Mesenchymal stem cell (in vitro differentiated cells and primary cell): ENCODE measurements around the gene ISCA1.
A peak's percentile ranks its signal among the peaks of the same experiment; 100 is the strongest.
"Not testable (repeated sequence)": the region's sequence is repeated elsewhere in the genome, so short reads cannot be mapped to it uniquely, and the experiment has no call there.

Source experiments
- DNase-seq: peaks from one replicate; pipeline ENCODE4 v3.0.0-alpha.2; 2013
- H2AFZ ChIP-seq: one replicate; pipeline ENCODE4 v1.6.1; 2013; ENCODE audit warnings: low read depth, mild to moderate bottlenecking, control low read depth, inconsistent platforms, low read length, moderate library complexity
- H2AK5ac ChIP-seq: 2 replicates; pipeline ENCODE4 v1.6.1; 2013; ENCODE audit warnings: low read length, moderate library complexity, mild to moderate bottlenecking, inconsistent platforms; ENCODE audit not compliant: severe bottlenecking
- H2BK120ac ChIP-seq: one replicate; pipeline ENCODE4 v1.6.1; 2013; ENCODE audit warnings: low read depth, mild to moderate bottlenecking, inconsistent platforms, low read length, moderate library complexity
- H2BK12ac ChIP-seq, 2 experiments: one replicate each; pipeline ENCODE4 v1.6.1; 2013; ENCODE audit warnings: inconsistent platforms in 2 of 2, low read length in 2 of 2, mild to moderate bottlenecking in 2 of 2, moderate library complexity in 2 of 2, control low read depth in 1 of 2
- H2BK15ac ChIP-seq: one replicate; pipeline ENCODE4 v1.6.1; 2013; ENCODE audit warnings: mild to moderate bottlenecking, low read depth, inconsistent platforms; ENCODE audit not compliant: poor library complexity, severe bottlenecking
- H2BK5ac ChIP-seq: 2 replicates; pipeline ENCODE4 v1.6.1; 2013; ENCODE audit warnings: low read depth, mild to moderate bottlenecking, low read length, control low read depth, inconsistent platforms; ENCODE audit not compliant: poor library complexity, severe bottlenecking
- H3K14ac ChIP-seq, 2 experiments: one replicate each; pipeline ENCODE4 v1.6.1; 2013; ENCODE audit warnings: inconsistent platforms in 2 of 2, low read length in 2 of 2, control low read depth in 1 of 2, mild to moderate bottlenecking in 1 of 2, moderate library complexity in 1 of 2
- H3K18ac ChIP-seq, 2 experiments: one replicate each; pipeline ENCODE4 v1.6.1; 2013; ENCODE audit warnings: inconsistent platforms in 2 of 2, low read length in 2 of 2, control low read depth in 1 of 2, low read depth in 1 of 2, mild to moderate bottlenecking in 1 of 2
- H3K23ac ChIP-seq, 2 experiments: one replicate each; pipeline ENCODE4 v1.6.1; 2013; ENCODE audit warnings: inconsistent platforms in 2 of 2, low read length in 2 of 2, mild to moderate bottlenecking in 2 of 2, moderate library complexity in 2 of 2, control low read depth in 1 of 2
- H3K27ac ChIP-seq: 2 replicates; pipeline ENCODE4 v1.5.1; 2013; ENCODE audit warnings: mild to moderate bottlenecking, moderate library complexity, low read length, control low read depth, inconsistent platforms; ENCODE audit not compliant: poor library complexity, severe bottlenecking
- H3K27me3 ChIP-seq, 2 experiments: 2 replicates each; pipeline versions ENCODE4 v1.6.1 to v1.7.0; 2013; ENCODE audit warnings: low read length in 2 of 2, mild to moderate bottlenecking in 2 of 2, moderate library complexity in 2 of 2, control low read depth in 1 of 2, inconsistent platforms in 1 of 2; ENCODE audit not compliant: control insufficient read depth in 1 of 2, insufficient read depth in 1 of 2
- H3K36me3 ChIP-seq, 2 experiments: 2 replicates each; pipeline versions ENCODE4 v1.6.1 to v1.7.0; 2013; ENCODE audit warnings: low read length in 2 of 2, control low read depth in 1 of 2, inconsistent platforms in 1 of 2, low read depth in 1 of 2, mild to moderate bottlenecking in 1 of 2; ENCODE audit not compliant: insufficient read depth in 2 of 2, control insufficient read depth in 1 of 2
- H3K4ac ChIP-seq, 2 experiments: one replicate each; pipeline ENCODE4 v1.6.1; 2013; ENCODE audit warnings: inconsistent platforms in 2 of 2, low read length in 2 of 2, mild to moderate bottlenecking in 2 of 2, moderate library complexity in 2 of 2, control low read depth in 1 of 2, low read depth in 1 of 2
- H3K4me1 ChIP-seq: 2 replicates; pipeline ENCODE4 v1.6.1; 2013; ENCODE audit warnings: low read depth, low read length, control low read depth; ENCODE audit not compliant: control insufficient read depth, insufficient read depth
- H3K4me2 ChIP-seq: 2 replicates; pipeline ENCODE4 v1.6.1; 2013; ENCODE audit warnings: low read length, mild to moderate bottlenecking, inconsistent platforms; ENCODE audit not compliant: poor library complexity, severe bottlenecking
- H3K4me3 ChIP-seq, 2 experiments: 2 replicates each; pipeline versions ENCODE4 v1.5.1 to v1.7.0; 2013; ENCODE audit warnings: low read length in 2 of 2, mild to moderate bottlenecking in 2 of 2, control low read depth in 1 of 2, low read depth in 1 of 2; ENCODE audit not compliant: insufficient read depth in 1 of 2
- H3K79me1 ChIP-seq: replicated peaks from 2 replicates; pipeline ENCODE4 v1.6.1; 2013; ENCODE audit warnings: mild to moderate bottlenecking, control low read depth, low read length, inconsistent platforms; ENCODE audit not compliant: poor library complexity, severe bottlenecking
- H3K9ac ChIP-seq: 2 replicates; pipeline ENCODE4 v1.7.0; 2013; ENCODE audit warnings: mild to moderate bottlenecking, low read length, moderate library complexity
- H3K9me3 ChIP-seq: 2 replicates; pipeline ENCODE4 v1.7.0; 2013; ENCODE audit warnings: mild to moderate bottlenecking, low read length; ENCODE audit not compliant: control insufficient read depth
- H4K8ac ChIP-seq: one replicate; pipeline ENCODE4 v1.6.1; 2013; ENCODE audit warnings: inconsistent platforms, mild to moderate bottlenecking, low read length, moderate library complexity
- H4K91ac ChIP-seq: one replicate; pipeline ENCODE4 v1.6.1; 2013; ENCODE audit warnings: mild to moderate bottlenecking, low read length, inconsistent platforms
- WGBS: methylation state at CpG from one replicate; pipeline ENCODE4 v1.1.7; 2013; ENCODE audit warnings: mixed read lengths; 5-methylcytosine and 5-hydroxymethylcytosine counted together

Gene ISCA1

DNA sequence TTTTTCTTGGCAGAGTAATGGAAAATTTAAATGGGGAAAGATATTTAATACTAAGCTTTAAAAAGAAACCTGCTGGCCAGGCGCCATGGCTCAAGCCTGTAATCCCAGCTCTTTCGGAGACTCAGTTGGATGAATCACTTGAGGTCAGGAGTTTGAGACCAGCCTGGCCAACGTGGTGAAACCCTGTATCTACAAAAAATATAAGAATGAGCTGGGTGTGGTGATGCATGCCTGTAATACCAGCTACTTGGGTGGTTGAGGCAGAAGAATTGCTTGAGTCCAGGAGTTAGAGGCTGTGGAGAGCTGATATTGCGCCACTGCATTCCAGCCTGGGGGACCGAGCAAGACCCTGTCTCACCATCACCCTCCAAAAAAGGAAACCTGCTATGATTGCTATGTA, 39.0 kb upstream of the ISCA1 start:
- H3K4me1 ChIP-seq, result no peaks in the 10 kb centered on the region
- H2BK15ac ChIP-seq, result no peak overlapping the region
- 53% methylated on average over 3 of the region's 5 CpGs for WGBS

DNA sequence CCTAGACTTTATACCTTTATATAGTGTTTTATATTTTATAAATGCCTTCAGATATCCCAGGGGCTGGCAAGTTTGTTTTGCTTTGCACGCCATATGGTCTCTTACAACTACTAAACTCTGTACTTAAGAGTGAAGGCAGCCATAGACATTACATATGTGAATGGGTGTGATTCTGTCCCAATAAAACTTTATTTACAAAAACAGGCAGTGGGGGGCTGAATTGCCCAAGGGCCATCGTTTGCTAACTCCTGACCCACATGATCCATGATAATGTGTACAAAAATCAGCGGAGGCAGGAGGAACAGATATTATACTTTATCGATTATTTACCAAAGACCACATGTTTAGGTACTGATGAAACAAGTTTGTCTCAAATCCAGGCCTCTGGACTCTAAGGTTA, 35.8 kb upstream of the ISCA1 start:
- Histone ChIP-seq H3K27ac (no peak overlapping the region), H3K4me1 (no peaks in the 10 kb centered on the region), H3K4me3 (no peak overlapping the region), H2AFZ (no peak overlapping the region), H3K9me3 (no peaks in the 10 kb centered on the region), H3K4me2 (no peak overlapping the region), H3K18ac (no peak overlapping the region), H3K36me3 (peaks cover 13 to 96% of the 10 kb centered on the region in 2 experiments), H4K91ac (no peak overlapping the region), H2BK5ac (no peak overlapping the region), H3K4ac (no peak overlapping the region), H3K23ac (no peak overlapping the region), H2BK120ac (no peak overlapping the region), H2AK5ac (no peak overlapping the region), H3K27me3 (no peaks in the 10 kb centered on the region), H3K14ac (no peak overlapping the region), H2BK15ac (no peak overlapping the region), H3K79me1 (peaks cover 10% of the 10 kb centered on the region), H3K9ac (no peak overlapping the region), H2BK12ac (no peak overlapping the region), H4K8ac (no peak overlapping the region)
- no peak for DNase-seq
- WGBS, result 98% methylated on average over 3 of the region's 4 CpGs

More for the DNA sequence above, 39.0 kb upstream of the ISCA1 start:
- Histone ChIP-seq H2BK120ac (no peak overlapping the region), H2BK5ac (no peak overlapping the region), H4K91ac (no peak overlapping the region), H3K4me2 (no peak overlapping the region), H3K36me3 (peaks cover 15 to 96% of the 10 kb centered on the region in 2 experiments), H3K27ac (peak overlapping the region; percentile 4), H3K4me3 (no peak overlapping the region), H3K14ac (no peak overlapping the region), H2BK12ac (no peak overlapping the region), H3K18ac (no peak overlapping the region), H3K4ac (no peak overlapping the region), H2AK5ac (no peak overlapping the region), H4K8ac (no peak overlapping the region), H3K9me3 (no peaks in the 10 kb centered on the region), H2AFZ (no peak overlapping the region), H3K27me3 (no peaks in the 10 kb centered on the region), H3K79me1 (peaks cover 14% of the 10 kb centered on the region), H3K9ac (peak overlapping the region; percentile 20), H3K23ac (no peak overlapping the region)
- DNase-seq, result peak; percentile 33

DNA sequence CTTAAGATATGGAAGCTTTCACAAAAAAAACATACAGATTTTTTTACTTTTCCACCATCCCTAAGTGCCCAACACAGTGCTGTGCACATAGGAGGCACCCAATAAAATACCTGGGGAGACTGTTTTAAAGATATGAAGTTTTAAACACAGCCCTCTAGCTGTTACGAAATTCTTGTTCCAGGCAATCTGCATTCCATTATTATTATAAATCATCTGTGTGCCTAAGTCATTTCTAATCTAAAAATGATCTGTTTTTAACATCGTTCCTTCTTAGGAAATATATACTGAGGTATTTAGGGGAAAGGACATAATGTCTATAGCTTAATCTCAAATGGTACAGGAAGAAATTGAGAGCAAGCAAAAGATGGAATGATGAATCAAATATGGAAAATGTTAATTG, 32.7 kb upstream of the ISCA1 start:
- Histone ChIP-seq H2AK5ac (no peak overlapping the region), H3K9me3 (no peaks in the 10 kb centered on the region), H3K27ac (no peak overlapping the region), H3K9ac (no peak overlapping the region), H3K4me3 (no peak overlapping the region), H2BK120ac (no peak overlapping the region), H2BK15ac (no peak overlapping the region), H3K4me2 (no peak overlapping the region), H2BK5ac (no peak overlapping the region), H3K4ac (no peak overlapping the region), H3K27me3 (no peaks in the 10 kb centered on the region), H3K4me1 (no peaks in the 10 kb centered on the region), H2BK12ac (no peak overlapping the region), H3K14ac (no peak overlapping the region), H3K18ac (no peak overlapping the region), H3K79me1 (peaks cover 13% of the 10 kb centered on the region), H4K91ac (no peak overlapping the region), H3K23ac (no peak overlapping the region), H2AFZ (no peak overlapping the region), H4K8ac (no peak overlapping the region), H3K36me3 (peaks cover 11 to 85% of the 10 kb centered on the region in 2 experiments)
- 100% methylated on average over 1 of the region's 2 CpGs for WGBS
- no peak for DNase-seq

DNA sequence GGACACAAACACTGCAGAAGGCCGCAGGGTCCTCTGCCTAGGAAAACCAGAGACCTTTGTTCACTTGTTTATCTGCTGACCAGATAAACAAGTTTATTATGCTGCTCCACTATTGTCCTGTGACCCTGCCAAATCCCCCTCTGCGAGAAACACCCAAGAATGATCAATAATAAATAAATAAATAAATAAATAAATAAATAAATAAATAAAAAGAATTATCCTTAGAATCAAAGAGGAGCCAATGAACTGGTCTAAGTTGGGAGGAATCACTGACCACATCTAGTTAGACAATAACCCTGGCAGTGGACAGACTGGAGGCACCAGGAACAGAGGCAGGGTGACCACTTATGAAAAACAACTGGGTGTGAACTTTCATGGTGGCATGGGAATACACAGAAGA, 30.6 kb upstream of the ISCA1 start:
- H2BK15ac ChIP-seq, H3K9ac ChIP-seq, H2BK12ac ChIP-seq, H3K4ac ChIP-seq, DNase-seq, H2AK5ac ChIP-seq, H3K23ac ChIP-seq, H2AFZ ChIP-seq, H3K4me2 ChIP-seq, H3K14ac ChIP-seq, H3K9me3 ChIP-seq, H3K4me1 ChIP-seq, H3K18ac ChIP-seq, H2BK5ac ChIP-seq, H3K27me3 ChIP-seq, H3K79me1 ChIP-seq, H3K27ac ChIP-seq, H4K8ac ChIP-seq, H3K4me3 ChIP-seq, H2BK120ac ChIP-seq, H4K91ac ChIP-seq: not testable (repeated sequence)
- H3K36me3 ChIP-seq, result peaks cover 11 to 85% of the 10 kb centered on the region in 2 experiments
- WGBS, result no CpG with 5 or more reads among the region's 2 CpGs
